Activated CD8-positive, alpha-beta memory T cell treated with anti-CD3 and anti-CD28 coated beads, Interleukin-2, amount 10 ng/mL, durations not matched to agents 7 days and 5 days (primary cell): ENCODE measurements around the gene GBGT1. TPM values are rescaled to one million over a fixed set of nuclear protein-coding genes. Genes with fewer than 3 reads are reported as not detected.

Experiments
- ATAC-seq: fragments of 150-1000 bp; cut with Tn5 transposase; one replicate; pipeline ENCODE4 v1.10.0; 2021; ENCODE audit warnings: moderate library complexity
- CTCF ChIA-PET: fragments of 350-600 bp; sonication (Branson Sonifier 250); formaldehyde crosslinking; loops from one replicate; lab custom pipeline; 2021; ENCODE audit warnings: antibody characterized with exemption; lab: Charles Lee
- DNase-seq: peaks from one replicate; pipeline ENCODE4 v3.0.0-alpha.2; 2020
- H3K27ac Mint-ChIP-seq: one replicate; pipeline ENCODE4 v1.8.0; 2021; ENCODE audit warnings: mild to moderate bottlenecking, mixed read lengths
- H3K27me3 Mint-ChIP-seq: one replicate; pipeline ENCODE4 v1.8.0; 2021; ENCODE audit warnings: mixed read lengths
- H3K36me3 Mint-ChIP-seq: one replicate; pipeline ENCODE4 v1.8.0; 2021; ENCODE audit warnings: mild to moderate bottlenecking, mixed read lengths
- H3K4me1 Mint-ChIP-seq: one replicate; pipeline ENCODE4 v1.8.0; 2021; ENCODE audit warnings: mixed read lengths
- H3K4me3 Mint-ChIP-seq: one replicate; pipeline ENCODE4 v1.8.0; 2021; ENCODE audit warnings: mild to moderate bottlenecking, moderate library complexity, mixed read lengths
- H3K9me3 Mint-ChIP-seq: one replicate; pipeline ENCODE4 v1.8.0; 2022; ENCODE audit warnings: low read depth, mixed read lengths
- total RNA-seq, 2 experiments: library from RNA; stranded (reverse); gene quantifications; one replicate each; pipeline ENCODE4 v1.2.3, GENCODE V29; 2021

The GBGT1 gene
- total RNA-seq, 2 experiments from 2014 or later = 3.9 to 5.7 TPM

DNA sequence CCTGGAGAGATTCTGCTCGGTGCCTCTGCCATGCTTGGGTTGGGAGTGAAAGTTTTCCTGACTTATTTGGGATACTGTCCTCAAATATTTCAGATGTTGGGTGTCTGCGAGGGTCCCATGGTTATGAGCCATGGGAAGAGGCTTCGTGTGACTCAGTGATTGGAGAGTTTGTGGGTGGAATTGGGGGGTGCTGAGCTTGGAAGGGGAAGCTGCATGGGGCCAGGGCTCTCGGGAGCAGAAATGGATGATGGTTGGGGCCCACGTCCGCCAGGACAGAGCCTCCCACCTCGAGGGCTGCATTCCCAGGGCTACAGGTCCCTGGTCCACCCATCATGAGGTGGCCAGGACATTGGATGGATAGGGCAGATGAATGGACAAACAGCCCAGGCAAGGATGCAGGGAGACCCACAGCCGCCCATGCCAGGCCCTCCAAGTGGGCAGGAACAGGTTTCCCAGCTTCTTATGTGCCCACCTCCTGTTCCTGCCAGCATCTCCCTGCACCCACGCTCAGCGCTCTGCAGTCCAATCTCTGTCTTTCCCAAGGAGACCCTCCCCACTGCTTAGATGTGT, 39.9 kb upstream of the GBGT1 start:
- no peak overlapping the region for H3K4me3 Mint-ChIP-seq
- H3K27ac Mint-ChIP-seq = no peak overlapping the region
- H3K9me3 Mint-ChIP-seq = no peaks in the 10 kb centered on the region
- H3K4me1 Mint-ChIP-seq = peaks cover 6% of the 10 kb centered on the region
- peaks cover 12% of the 10 kb centered on the region for H3K27me3 Mint-ChIP-seq
- CTCF ChIA-PET = no interaction called here
- DNase-seq = no peak
- H3K36me3 Mint-ChIP-seq = no peaks in the 10 kb centered on the region
- no peak for ATAC-seq

DNA sequence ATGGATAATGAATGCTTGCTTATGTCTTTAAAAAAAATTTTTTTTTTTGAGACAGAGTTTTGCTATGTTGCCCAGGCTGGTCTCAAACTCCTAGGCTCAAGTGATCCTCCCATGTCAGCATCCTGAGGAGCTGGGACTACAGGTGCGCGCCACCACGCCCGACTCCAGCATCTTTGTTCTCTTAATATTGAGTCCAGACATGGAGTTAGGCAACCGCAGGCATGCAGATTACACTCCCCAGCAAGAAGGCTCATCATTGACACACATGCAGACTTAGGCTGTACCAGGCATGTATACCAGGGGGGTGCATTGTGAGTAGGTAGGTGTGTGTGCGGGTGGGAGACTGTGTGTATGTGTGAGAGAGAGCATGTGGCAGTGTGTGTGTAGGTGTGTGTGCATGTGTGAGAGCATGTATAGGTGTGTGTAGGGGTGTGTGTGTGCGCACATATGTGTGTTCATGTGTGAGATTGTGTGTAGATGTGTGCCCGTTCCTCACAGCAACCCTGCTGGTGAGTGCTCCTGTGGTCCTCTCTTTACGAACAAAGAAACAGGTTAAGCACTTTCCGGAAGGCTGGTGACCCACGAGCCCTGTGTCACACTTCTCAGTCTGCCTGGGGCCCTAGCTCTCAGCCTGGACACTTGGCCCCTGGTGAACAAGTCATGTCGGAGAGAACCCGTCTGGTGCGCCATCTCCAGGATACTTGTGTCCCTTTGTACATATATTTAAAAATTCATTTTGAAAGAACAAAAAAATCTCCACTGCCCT, 39.2 kb upstream of the GBGT1 start:
- no peak for DNase-seq
- H3K4me1 Mint-ChIP-seq = peaks cover 6% of the 10 kb centered on the region
- H3K36me3 Mint-ChIP-seq = no peaks in the 10 kb centered on the region
- no peaks in the 10 kb centered on the region for H3K9me3 Mint-ChIP-seq
- CTCF ChIA-PET = interaction anchor here (4.0 kb wide), 1 partner anchor 16 kb away, joined by 23 read pairs; no protein-coding TSS in a partner anchor
- no peak overlapping the region for H3K4me3 Mint-ChIP-seq
- peaks cover 12% of the 10 kb centered on the region for H3K27me3 Mint-ChIP-seq
- H3K27ac Mint-ChIP-seq = no peak overlapping the region
- ATAC-seq = no peak

DNA sequence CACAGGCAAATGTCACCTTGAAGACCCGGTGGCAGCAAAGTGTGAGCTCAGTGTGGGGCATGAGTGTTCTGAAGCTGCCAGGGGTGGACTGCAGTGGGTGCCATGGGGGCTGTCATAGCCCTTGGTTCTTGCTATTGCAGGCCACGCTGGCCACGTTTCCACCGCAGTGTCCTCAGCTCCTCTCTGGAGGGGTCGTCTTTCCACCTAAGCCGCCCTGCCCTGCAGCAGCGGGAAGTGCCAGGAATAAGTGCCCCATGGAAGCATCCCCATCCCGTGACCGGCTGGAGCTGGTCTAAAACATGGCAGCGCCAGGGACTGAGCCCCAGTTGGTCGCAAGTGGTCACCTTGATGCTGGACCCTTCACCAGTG, 38.4 kb upstream of the GBGT1 start:
- Mint-ChIP-seq H3K36me3 (no peaks in the 10 kb centered on the region), H3K27ac (no peak overlapping the region), H3K27me3 (peaks cover 12% of the 10 kb centered on the region), H3K4me1 (peaks cover 6% of the 10 kb centered on the region), H3K4me3 (no peak overlapping the region), H3K9me3 (no peaks in the 10 kb centered on the region)
- CTCF ChIA-PET = interaction anchor here (1.3 to 4.0 kb wide), 2 partner anchors 16 to 128 kb away, joined by 4 to 23 read pairs; no protein-coding TSS in a partner anchor
- DNase-seq (no peak), ATAC-seq (no peak)

DNA sequence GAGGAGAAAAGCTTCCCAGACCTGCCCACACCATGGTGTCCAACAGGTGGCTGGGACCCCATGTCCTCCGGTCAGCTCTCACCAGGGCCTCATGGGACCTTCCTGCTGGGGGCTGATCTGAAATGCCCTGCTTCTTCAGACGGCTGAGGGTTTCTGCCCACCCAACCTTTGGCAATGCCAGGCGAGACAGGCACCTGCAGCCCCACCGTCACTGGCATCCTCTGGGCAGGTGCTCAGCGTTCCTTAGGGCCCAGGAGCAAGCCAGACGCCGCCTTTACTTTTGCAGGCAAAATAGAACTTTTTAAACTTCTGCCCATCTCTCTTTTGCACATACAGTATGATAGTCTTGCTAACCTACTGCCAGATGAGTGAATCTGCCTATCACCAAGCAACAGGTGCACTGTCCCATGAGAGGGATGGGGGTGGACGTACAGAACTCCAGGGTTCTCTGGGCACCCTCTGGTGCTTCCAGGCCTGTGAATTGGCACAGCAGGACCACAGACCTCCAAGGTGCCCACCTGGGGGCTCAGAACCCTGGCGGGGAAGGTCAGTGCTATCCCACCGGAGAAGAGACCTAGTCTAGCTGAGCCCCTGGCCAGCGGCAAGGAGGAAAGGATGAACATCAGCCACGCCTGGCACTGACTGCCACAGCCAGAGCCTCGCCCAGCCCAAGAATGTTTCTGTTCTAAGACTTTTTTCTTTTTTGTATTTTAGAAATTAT, 37.9 kb upstream of the GBGT1 start:
- H3K9me3 Mint-ChIP-seq = no peaks in the 10 kb centered on the region
- H3K36me3 Mint-ChIP-seq = no peaks in the 10 kb centered on the region

DNA sequence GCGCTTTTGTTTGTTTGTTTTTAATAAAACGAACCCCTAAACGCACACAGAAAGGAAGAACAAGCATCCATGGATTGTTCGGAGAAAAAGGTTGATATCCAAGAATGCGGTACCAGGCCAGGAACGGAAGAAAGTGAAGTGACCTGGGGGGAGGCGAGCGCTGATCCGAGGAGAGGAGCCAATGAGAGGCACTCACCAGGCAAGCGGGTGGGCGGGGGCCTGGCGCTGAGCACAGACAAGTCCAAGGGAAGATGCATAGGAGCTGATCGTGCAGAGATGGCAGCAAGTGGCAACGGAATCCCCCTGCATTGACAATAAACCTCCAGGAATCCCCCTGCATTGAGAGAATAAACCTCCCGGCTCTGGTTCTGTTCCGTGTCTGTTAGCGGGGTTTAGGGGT, 36.9 kb upstream of the GBGT1 start:
- peaks cover 12% of the 10 kb centered on the region for H3K27me3 Mint-ChIP-seq
- ATAC-seq (no peak), DNase-seq (no peak)
- H3K27ac Mint-ChIP-seq = no peak overlapping the region
- H3K9me3 Mint-ChIP-seq = no peaks in the 10 kb centered on the region
- H3K36me3 Mint-ChIP-seq = no peaks in the 10 kb centered on the region
- CTCF ChIA-PET = interaction anchor here (4.0 kb wide), 1 partner anchor 14 kb away, joined by 23 read pairs; no protein-coding TSS in a partner anchor
- H3K4me1 Mint-ChIP-seq = peaks cover 6% of the 10 kb centered on the region
- H3K4me3 Mint-ChIP-seq = no peak overlapping the region

More for the DNA sequence above, 37.9 kb upstream of the GBGT1 start:
- CTCF ChIA-PET = interaction anchor here (1.3 to 4.0 kb wide), 2 partner anchors 15 to 128 kb away, joined by 4 to 23 read pairs; no protein-coding TSS in a partner anchor
- H3K27ac Mint-ChIP-seq = no peak overlapping the region
- DNase-seq (no peak), ATAC-seq (no peak)
- H3K4me1 Mint-ChIP-seq = peaks cover 6% of the 10 kb centered on the region
- H3K27me3 Mint-ChIP-seq = peaks cover 12% of the 10 kb centered on the region
- no peak overlapping the region for H3K4me3 Mint-ChIP-seq

DNA sequence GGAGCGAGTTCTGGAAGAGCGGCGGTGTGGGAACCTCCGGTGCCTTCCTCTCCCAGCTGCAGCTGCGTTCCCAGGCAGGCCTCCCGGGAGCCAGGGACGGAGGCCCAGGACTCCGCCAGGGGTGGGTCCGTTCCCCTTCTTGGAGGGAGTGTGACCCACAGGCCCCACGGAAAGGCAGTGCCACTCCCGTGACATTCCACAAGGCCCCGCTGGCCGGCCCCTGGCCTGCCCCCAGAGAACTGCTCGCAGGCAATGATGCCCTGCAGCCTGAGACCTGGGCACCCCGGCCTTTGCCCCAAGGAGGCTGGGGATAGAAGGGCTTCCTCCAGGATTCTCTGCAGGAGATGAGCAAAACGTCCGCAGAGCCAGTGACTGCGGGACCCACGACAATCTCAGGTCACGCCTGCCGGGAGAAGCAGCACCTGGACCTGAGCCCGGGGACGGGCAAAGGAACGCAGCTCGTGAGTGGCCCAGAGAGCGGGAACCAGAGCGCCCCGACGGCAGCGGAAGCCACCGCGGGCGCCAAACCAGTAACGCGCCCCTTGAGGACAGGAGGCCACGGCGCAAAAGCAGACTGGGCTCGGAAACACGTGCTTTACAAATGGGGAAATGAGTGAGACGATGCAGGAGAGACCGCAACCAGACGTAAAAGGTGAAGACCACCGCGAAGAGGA, 36.1 kb upstream of the GBGT1 start:
- CTCF ChIA-PET = interaction anchor here (4.0 kb wide), 1 partner anchor 13 kb away, joined by 23 read pairs; no protein-coding TSS in a partner anchor
- peak overlapping the region; percentile 60 for H3K4me3 Mint-ChIP-seq
- ATAC-seq (peak; percentile 68), DNase-seq (peak; percentile 49)
- H3K4me1 Mint-ChIP-seq = peaks cover 6% of the 10 kb centered on the region
- H3K9me3 Mint-ChIP-seq = peaks cover 3% of the 10 kb centered on the region
- no peaks in the 10 kb centered on the region for H3K36me3 Mint-ChIP-seq
- H3K27ac Mint-ChIP-seq = no peak overlapping the region
- H3K27me3 Mint-ChIP-seq = peaks cover 20% of the 10 kb centered on the region

DNA sequence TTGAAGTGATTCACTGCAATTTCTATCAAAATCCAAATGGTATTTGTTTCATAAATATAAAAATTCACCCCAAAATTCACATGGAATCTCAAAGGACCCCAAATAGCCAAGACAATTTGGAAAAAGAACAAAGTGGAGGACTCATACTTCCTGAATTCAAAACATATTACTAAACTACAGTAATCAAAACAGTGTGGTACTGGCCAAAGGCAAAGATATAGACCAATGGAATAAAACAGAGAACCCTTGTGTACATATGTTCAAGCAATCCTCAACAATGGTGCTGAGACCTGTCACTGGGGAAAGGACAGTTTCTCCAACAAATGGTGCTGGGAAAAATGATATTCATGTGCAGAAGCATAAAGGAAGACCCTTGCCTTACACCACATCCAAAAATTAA, 31.3 kb upstream of the GBGT1 start:
- H3K9me3 Mint-ChIP-seq = peaks cover 3% of the 10 kb centered on the region
- ATAC-seq (no peak), DNase-seq (no peak)
- no peak overlapping the region for H3K27ac Mint-ChIP-seq
- H3K27me3 Mint-ChIP-seq = peaks cover 25% of the 10 kb centered on the region
- H3K4me1 Mint-ChIP-seq = peaks cover 5% of the 10 kb centered on the region
- no peak overlapping the region for H3K4me3 Mint-ChIP-seq
- CTCF ChIA-PET = interaction anchor here (0.8 kb wide), 1 partner anchor 9 kb away, joined by 3 read pairs; no protein-coding TSS in a partner anchor
- H3K36me3 Mint-ChIP-seq = no peaks in the 10 kb centered on the region

DNA sequence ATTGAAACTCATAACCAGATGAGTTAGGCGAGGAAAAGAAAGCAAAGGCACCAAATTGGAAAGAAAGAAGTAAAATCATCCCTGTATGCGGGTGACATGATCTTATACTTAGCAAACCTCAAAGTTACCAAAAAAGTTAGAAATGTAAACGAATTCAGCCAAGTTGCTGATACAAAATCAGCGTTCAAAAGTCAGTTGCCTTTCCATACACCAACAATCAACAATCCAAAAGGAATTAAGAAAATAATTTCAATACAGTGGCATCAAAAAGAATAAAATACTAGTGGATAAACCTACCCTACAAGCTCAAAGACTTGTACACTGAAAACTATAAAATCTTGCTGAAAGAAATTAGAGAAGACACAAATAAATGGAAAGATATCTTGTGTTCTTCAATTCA, 30.9 kb upstream of the GBGT1 start:
- ATAC-seq (no peak), DNase-seq (no peak)
- Mint-ChIP-seq H3K4me1 (peaks cover 4% of the 10 kb centered on the region), H3K36me3 (no peaks in the 10 kb centered on the region), H3K27me3 (peaks cover 22% of the 10 kb centered on the region), H3K9me3 (peaks cover 3% of the 10 kb centered on the region), H3K4me3 (no peak overlapping the region), H3K27ac (no peak overlapping the region)
- CTCF ChIA-PET = interaction anchor here (0.8 kb wide), 1 partner anchor 8 kb away, joined by 3 read pairs; no protein-coding TSS in a partner anchor

DNA sequence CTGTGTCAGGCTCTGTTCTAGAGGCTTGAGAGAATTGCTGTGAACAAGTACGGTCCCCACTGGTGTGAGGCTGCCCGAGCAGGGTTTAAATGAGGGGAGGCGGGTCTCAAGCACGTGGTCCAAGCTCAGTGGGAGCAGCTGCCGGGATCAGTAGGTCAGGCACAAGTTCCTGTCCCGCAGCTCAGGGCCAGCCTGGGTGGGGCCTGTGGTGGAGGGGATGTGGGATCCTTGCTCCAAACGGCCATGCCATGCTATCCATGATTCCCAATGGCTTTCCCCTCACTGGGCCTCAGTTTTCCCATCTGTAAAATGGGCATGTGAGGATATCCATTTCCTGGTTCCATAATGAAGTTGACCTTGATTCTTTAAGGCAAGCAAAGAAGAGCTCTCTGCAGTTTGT, 28.3 kb upstream of the GBGT1 start:
- Mint-ChIP-seq H3K27me3 (peaks cover 31% of the 10 kb centered on the region), H3K4me3 (no peak overlapping the region), H3K36me3 (no peaks in the 10 kb centered on the region), H3K4me1 (no peaks in the 10 kb centered on the region), H3K9me3 (peaks cover 3% of the 10 kb centered on the region), H3K27ac (no peak overlapping the region)
- DNase-seq (no peak), ATAC-seq (no peak)
- CTCF ChIA-PET = interaction anchor here (1.2 kb wide), 1 partner anchor 11 kb away, joined by 4 read pairs; no protein-coding TSS in a partner anchor

DNA sequence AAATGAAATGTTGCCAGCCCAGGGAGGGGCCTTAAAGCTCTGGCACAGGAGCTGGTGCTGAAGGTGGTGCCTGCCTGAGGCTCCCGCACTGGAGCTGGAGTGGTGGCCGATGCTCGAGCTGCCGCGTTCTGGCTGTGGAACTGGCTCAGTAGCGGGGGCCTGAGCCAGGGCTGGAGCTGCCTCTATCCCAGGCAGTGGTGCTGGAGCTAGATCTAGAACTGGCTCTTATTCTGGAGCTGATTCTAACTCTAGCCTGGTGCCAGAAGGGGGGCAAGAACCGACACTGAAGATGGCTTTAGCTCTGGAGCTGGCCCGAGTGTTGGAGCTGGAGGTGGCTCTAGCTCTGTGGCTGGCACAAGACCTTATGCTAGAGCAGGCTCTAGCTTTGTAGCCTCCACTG, 26.1 kb upstream of the GBGT1 start:
- Mint-ChIP-seq H3K4me1 (peaks cover 8% of the 10 kb centered on the region), H3K27ac (no peak overlapping the region), H3K4me3 (no peak overlapping the region), H3K9me3 (no peaks in the 10 kb centered on the region), H3K36me3 (no peaks in the 10 kb centered on the region), H3K27me3 (peaks cover 35% of the 10 kb centered on the region)
- DNase-seq (no peak), ATAC-seq (no peak)
- CTCF ChIA-PET = interaction anchor here (1.5 kb wide), 1 partner anchor 9 kb away, joined by 5 read pairs; no protein-coding TSS in a partner anchor

DNA sequence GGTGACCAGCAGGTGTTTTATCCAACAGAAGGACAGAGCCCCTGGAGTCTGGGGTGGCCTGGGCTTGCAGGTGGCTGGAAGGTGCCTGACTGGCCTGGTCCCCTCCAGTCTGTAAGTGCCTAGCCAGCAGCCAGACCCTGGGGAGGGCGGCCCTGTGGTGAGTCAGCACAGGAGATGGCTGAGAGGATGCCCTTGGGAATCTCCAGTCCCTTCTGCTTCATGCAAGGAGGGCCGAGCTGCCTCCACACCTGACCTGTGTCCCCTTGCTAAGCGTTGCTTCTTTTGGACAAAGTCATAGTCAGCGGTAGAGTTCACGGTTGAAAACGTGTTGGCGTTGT, 25.1 kb upstream of the GBGT1 start:
- Mint-ChIP-seq H3K27me3 (peaks cover 35% of the 10 kb centered on the region), H3K36me3 (no peaks in the 10 kb centered on the region), H3K4me3 (no peak overlapping the region), H3K27ac (no peak overlapping the region), H3K4me1 (peaks cover 14% of the 10 kb centered on the region), H3K9me3 (no peaks in the 10 kb centered on the region)
- CTCF ChIA-PET = interaction anchor here (1.0 to 3.9 kb wide), 8 partner anchors 8 to 299 kb away, joined by 4 to 52 read pairs (median 8); no protein-coding TSS in a partner anchor
- DNase-seq (no peak), ATAC-seq (no peak)

DNA sequence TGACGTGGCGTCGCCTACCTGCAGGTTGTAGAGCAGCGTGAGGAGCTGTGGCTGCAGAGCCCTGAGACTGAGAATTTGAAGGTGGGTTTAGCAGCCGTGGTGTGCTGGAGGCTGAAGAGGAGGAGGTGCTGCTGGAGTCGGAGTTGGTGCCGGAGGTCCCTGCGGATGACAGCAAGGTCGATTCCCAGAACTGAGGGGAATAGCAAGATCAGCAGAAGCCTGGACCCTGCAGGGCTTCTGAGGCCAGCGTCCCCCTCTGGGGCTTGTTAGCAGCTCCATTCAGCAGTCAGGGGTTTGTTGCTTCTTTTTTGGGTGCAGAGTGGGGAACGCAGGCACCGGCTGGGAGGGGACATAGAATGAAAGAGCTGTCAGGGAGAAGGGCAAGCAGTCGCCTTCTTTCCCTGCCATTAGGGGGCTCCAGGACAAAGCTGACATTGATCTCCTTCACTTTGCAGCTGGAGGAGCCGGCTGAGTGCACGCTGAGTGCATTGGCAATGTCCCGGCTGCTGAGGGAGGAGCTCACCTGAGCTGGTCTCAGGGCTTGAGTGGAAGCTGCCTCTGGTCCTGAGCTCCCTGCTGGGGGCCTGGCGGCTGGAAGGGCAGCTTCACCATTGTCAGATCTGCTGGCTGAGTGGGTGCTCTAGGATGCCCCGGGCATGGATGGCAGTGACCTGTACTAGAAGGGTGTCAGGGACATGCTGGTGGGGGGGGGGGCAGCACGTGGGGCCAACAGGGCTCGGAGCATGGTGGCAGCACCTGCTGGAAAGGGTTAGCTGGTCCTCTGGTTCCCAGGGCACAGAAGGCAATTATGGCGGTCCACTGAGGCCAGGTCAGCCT, 24.5 kb upstream of the GBGT1 start:
- no peak overlapping the region for H3K27ac Mint-ChIP-seq
- H3K4me3 Mint-ChIP-seq = no peak overlapping the region
- ATAC-seq (no peak), DNase-seq (no peak)
- H3K4me1 Mint-ChIP-seq = peaks cover 17% of the 10 kb centered on the region
- H3K27me3 Mint-ChIP-seq = peaks cover 41% of the 10 kb centered on the region
- no peaks in the 10 kb centered on the region for H3K9me3 Mint-ChIP-seq
- CTCF ChIA-PET = interaction anchor here (0.7 to 3.9 kb wide), 11 partner anchors 13 to 300 kb away, joined by 3 to 52 read pairs (median 7); no protein-coding TSS in a partner anchor
- no peaks in the 10 kb centered on the region for H3K36me3 Mint-ChIP-seq
